GM12874 (cell line): Measurements from ENCODE around the gene ODAD4.

Experiments
- CTCF ChIP-seq: IDR thresholded peaks from 2 replicates; pipeline ENCODE4 v1.5.1; 2011; ENCODE audit warnings: low read depth, mild to moderate bottlenecking, control low read depth, low read length, moderate library complexity; ENCODE audit not compliant: insufficient read depth

ODAD4 gene

GRCh38 chr17:41988418-41988817, 58.0 kb downstream of the ODAD4 start:
- no peak for TF ChIP-seq CTCF

- TF ChIP-seq CTCF, result no peak
These were observed 59.4 kb downstream of the ODAD4 start for GRCh38 chr17:41989702-41990419.

GRCh38 chr17:41992576-41992975, 62.2 kb downstream of the ODAD4 start:
- no peak for TF ChIP-seq CTCF

GRCh38 chr17:41996855-41997164, 66.4 kb downstream of the ODAD4 start:
- TF ChIP-seq CTCF, result no peak

GRCh38 chr17:41998497-41998896, 68.1 kb downstream of the ODAD4 start:
- TF ChIP-seq CTCF, result no peak

GRCh38 chr17:42000413-42001133, 70.2 kb downstream of the ODAD4 start:
- TF ChIP-seq CTCF, result no peak

GRCh38 chr17:42001729-42002128, 71.3 kb downstream of the ODAD4 start:
- no peak for TF ChIP-seq CTCF
